HG03159 (cell line): ENCODE results near the gene TGFBI.

Experiments
- ATAC-seq: cut with Tn5 transposase; IDR thresholded peaks from one replicate; pipeline ENCODE4 v1.9.1; 2021; ENCODE audit warnings: mild to moderate bottlenecking, moderate library complexity; ENCODE audit not compliant: unreplicated experiment

TGFBI gene

DNA sequence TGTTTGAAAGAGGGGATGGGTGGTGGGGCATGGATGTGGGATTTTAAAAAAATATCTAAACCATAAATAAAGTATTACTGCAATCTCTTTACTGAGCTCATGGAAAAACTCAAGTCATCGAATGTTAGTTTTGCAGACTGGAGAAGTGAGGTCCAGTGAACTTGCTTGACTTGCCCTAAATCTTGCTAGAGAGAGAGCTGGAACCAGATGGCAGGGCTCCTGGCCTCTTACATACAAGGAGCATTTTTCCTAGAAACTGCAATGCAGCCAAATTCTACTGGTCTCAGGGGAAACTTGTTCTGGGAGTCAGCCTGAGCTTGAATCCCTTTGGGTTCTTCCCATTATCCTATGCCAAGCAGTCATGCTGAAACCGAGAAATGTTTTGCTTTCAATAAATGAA, 2.9 kb upstream of the TGFBI start:
- no peak for ATAC-seq

- no peak for ATAC-seq
These were observed 2.2 kb upstream of the TGFBI start for GRCh38 chr5:136026636-136027035.

GRCh38 chr5:136027311-136027710, 1.5 kb upstream of the TGFBI start:
- ATAC-seq: no peak

- ATAC-seq: no peak
These were observed 698 bp upstream of the TGFBI start for GRCh38 chr5:136028090-136028489.

DNA sequence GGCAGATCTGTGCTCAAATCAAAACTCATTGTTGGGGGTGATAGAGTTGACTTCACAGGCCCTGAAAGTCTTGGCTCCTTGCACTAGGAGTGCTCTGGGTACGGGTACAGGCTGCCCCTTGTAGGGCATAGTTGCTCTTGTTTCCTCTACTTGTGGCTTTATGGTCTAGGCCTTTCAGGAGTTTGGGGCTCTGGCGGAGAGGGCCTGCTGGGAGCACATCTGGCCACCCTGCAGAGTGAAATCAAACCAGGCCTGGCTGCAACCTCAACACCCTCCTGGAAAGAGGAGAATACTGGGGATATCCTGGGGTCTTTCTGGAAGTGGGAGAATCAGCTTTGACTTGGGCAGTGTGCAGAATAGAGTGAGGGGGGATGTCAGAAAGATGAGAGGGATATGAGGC, 1.5 kb downstream of the TGFBI start:
- ATAC-seq: no peak

- no peak for ATAC-seq
These were observed 2.3 kb downstream of the TGFBI start for GRCh38 chr5:136030956-136031611.

GRCh38 chr5:136031711-136032110, 2.9 kb downstream of the TGFBI start:
- no peak for ATAC-seq

DNA sequence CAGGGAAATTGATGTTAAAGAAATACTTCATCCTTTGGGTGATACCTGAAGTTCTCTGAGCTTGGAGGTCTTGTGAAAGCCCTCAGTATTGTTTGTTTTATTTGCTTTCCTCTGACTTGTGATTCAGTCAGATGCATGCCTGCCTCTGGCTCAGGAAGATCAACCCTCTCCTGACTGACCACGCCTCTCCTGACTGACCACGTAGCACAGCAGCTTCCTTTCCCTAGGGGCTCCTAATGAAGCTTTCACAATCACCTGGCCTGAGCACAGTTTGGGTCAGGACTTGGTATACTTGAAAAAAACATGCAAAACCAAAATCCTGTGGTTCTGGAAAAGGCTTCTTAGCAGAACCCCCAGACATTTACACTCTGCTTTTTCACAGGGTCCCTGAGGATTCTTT, 3.8 kb downstream of the TGFBI start:
- no peak for ATAC-seq

GRCh38 chr5:136033234-136033633, 4.4 kb downstream of the TGFBI start:
- no peak for ATAC-seq

DNA sequence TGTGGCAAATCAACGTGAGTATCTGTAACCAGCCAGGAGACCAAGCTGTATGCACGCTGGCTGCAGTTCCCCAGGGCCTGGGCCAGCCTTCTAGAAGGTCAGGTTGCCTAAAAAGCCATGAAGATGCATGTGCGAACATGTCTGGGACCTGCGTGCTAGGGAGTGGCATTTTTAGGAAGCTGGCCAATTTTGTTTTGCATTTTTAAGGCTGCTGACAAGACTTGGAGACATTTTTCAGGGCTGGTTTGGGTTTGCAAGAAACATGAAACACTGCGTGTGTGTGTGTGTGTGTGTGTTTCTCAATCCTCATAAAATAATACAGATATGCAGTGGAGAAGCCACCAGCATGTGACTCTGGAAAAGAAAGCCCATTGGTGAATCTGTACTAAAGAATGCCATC, 5.1 kb downstream of the TGFBI start:
- ATAC-seq: no peak

- ATAC-seq: peak; percentile 46
These were observed 5.7 kb downstream of the TGFBI start for GRCh38 chr5:136034492-136034891.

- no peak for ATAC-seq
These were observed 6.2 kb downstream of the TGFBI start for GRCh38 chr5:136034984-136035383.

- no peak for ATAC-seq
These were observed 7.0 kb downstream of the TGFBI start for GRCh38 chr5:136035837-136036236.

DNA sequence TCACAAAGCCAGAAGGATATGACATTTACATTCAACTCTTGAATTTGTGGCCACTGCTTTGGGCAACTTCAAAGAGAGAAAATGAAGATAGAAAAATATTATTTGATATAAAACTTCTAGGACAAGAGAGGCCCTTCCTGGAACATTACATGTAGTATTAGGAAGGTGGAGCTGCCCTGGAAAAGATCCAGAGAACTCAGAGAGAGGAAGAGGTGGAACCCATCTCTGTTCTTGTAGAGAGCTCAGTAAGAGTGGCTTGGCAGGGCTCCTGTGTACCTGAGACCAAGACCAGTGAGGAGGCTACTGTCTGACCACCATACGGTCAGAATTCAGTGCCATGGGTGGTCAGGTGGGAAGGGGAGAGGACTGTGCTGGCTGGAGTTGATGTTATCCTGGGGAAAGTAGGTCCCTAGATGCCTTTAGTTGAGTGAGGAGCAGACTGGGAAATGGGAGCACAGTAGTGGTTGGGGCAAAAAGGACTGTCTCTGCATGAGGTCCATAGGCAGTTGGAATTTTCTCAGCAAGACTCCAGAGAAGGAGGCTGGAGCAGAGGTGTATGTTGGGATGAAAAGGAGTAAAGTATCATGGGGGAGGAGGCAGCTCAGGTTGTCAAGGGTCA, 7.6 kb downstream of the TGFBI start:
- no peak for ATAC-seq

GRCh38 chr5:136037001-136037705, 8.4 kb downstream of the TGFBI start:
- ATAC-seq: peak; percentile 61

- no peak for ATAC-seq
These were observed 9.8 kb downstream of the TGFBI start for GRCh38 chr5:136038635-136039034.

DNA sequence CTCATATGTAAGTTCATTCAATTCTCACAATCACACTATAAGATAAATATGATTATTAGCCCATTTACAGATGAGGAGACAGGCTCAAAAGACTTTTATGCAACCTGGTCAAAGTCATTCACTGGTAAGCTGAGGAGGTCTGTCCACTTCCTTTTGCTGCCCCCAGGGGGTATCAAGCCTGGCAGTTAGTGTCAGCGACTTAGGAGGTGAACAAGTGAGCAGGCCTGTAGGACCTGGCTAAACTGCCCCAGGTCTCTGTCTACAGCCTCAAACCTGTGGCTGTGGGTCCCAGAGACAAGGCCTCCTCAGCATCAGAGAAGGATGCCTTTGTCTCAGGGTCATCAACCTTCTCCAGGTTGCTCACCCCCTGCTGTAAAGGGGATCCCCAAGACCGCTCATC, 10.4 kb downstream of the TGFBI start:
- ATAC-seq: no peak

DNA sequence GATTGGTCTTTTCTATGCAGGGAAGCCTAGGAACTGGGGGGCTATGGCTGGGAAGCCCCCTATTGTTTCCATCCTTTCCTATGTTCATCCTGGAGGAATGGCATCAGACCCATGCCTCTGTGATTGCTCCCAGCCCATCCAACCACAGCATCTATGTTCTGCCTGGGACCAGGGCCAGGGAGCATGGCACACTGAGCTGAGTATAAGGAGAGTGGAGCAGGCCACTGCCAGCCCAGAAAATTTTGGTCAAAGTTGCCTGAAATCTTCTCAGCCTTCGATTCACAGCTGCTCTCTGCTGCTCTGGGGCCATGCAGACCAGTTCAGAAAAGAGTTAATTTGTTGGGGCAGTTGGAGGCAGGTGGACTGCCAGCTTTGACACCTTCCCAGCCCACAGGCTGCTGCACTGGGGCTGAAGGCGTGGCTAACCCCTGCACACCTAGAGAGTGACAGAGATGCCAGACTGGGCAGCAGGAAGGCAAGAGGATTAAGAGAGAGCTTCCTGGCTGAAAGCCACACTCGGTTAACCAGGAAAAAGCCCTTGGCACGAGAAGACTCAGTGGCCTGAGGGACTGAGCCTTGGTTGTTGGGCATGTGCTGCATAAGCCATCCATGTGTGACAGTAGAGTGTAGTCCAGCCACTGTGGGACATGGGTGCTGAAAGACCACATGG, 12.1 kb downstream of the TGFBI start:
- no peak for ATAC-seq

- no peak for ATAC-seq
These were observed 13.4 kb downstream of the TGFBI start for GRCh38 chr5:136042156-136042555.

DNA sequence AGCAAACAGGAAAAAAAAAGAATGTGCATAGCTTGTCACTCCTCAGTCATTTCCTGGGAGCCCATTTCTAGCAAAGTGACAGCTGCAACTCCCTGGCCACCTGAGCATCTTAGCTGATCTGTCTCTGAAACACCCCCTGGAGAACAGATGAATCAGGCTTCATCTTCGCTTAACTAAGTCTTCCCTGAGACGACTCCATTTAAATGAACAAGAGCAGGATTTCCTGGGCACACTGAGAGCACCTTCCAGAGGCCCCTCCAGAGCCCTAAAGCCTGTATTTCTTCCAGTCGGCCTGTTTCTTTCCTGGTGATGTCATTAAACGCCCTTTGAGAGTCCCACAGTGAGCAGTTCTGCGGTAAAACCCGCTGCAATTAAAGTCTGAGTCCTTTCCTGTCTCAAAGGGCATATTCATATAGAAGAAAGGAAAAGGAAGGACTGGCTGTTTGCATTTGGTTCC, 13.9 kb downstream of the TGFBI start:
- ATAC-seq: no peak

DNA sequence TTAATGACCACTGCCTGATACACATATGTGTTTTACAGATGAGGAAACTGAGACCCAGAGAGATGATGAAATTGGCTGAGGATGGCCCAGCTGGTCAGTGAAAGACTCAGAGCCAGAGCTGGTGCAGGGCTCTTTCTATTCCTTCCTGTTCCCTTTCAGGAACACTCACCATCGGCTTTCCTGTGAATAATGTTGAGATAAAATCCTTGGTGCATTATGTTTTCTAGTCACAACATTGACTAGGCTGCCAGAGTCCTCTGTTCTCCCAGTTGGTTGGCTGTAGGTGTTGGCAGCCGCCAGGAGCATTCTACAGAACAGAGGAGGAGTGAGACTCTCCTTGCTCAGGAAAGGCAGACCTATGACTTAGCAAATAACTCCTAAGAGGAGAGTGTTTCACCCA, 14.8 kb downstream of the TGFBI start:
- ATAC-seq: no peak
